ENCODE measurements around the gene SLF2. TPM values are rescaled to one million over a fixed set of nuclear protein-coding genes. Genes with fewer than 3 reads are reported as not detected.

SLF2 gene
- 8.1 TPM for polyA plus RNA-seq (2012; ENCODE audit: low read depth, missing spikeins)

GRCh38 chr10:100912605-100913469 is at the start of gene SLF2:
Gene SLF2, plus strand, starts transcription at chr10:100912963. Its CDS starts 148 bp downstream, at chr10:100913111.
- TF ChIP-seq SPI1 (IDR thresholded peaks at IDR 0.05; ENCODE audit: low read depth, low read length) (no peak), POLR2A (IDR thresholded peaks at IDR 0.05; ENCODE audit: low read depth, low read length) (peak; percentile 67), POU2F2 (IDR thresholded peaks at IDR 0.05; ENCODE audit: low read depth, low read length) (no peak; the same call in 1 of the 2 replicates), TAF1 (IDR thresholded peaks at IDR 0.05; ENCODE audit: low read depth, low read length) (0 out of 2 replicates have a peak, but pooled peaks have one; percentile 2), POLR2AphosphoS5 (IDR thresholded peaks at IDR 0.05; ENCODE audit: low read depth, low read length) (peak; percentile 81), PAX5 (IDR thresholded peaks at IDR 0.05; ENCODE audit: insufficient read depth, low read length, severe bottlenecking) (no peak)
- FAIRE-seq (peak; percentile 99), DNase-seq (ENCODE audit: insufficient read length, low spot score) (peak; percentile 93)

GRCh38 chr10:100863433-100863832 is 49.3 kb upstream of the SLF2 start:
- DNase-seq (ENCODE audit: insufficient read length, low spot score): no peak
- no peak for TF ChIP-seq POU2F2 (IDR thresholded peaks at IDR 0.05; ENCODE audit: low read depth, low read length)
- no peak for TF ChIP-seq SPI1 (IDR thresholded peaks at IDR 0.05; ENCODE audit: low read depth, low read length)
- no peak for TF ChIP-seq POLR2A (IDR thresholded peaks at IDR 0.05; ENCODE audit: low read depth, low read length)
- FAIRE-seq: no peak

GRCh38 chr10:100864036-100864885 is 48.5 kb upstream of the SLF2 start:
- TF ChIP-seq POLR2A (IDR thresholded peaks at IDR 0.05; ENCODE audit: low read depth, low read length) (no peak), SPI1 (IDR thresholded peaks at IDR 0.05; ENCODE audit: low read depth, low read length) (no peak), TAF1 (IDR thresholded peaks at IDR 0.05; ENCODE audit: low read depth, low read length) (no peak), PAX5 (IDR thresholded peaks at IDR 0.05; ENCODE audit: insufficient read depth, low read length, severe bottlenecking) (no peak), POLR2AphosphoS5 (IDR thresholded peaks at IDR 0.05; ENCODE audit: low read depth, low read length) (no peak), POU2F2 (IDR thresholded peaks at IDR 0.05; ENCODE audit: low read depth, low read length) (no peak)
- DNase-seq (ENCODE audit: insufficient read length, low spot score) (no peak), FAIRE-seq (no peak)

- DNase-seq (ENCODE audit: insufficient read length, low spot score) (no peak), FAIRE-seq (no peak)
- no peak for TF ChIP-seq PAX5 (IDR thresholded peaks at IDR 0.05; ENCODE audit: insufficient read depth, low read length, severe bottlenecking)
- TF ChIP-seq SPI1 (IDR thresholded peaks at IDR 0.05; ENCODE audit: low read depth, low read length): no peak
- TF ChIP-seq POLR2AphosphoS5 (IDR thresholded peaks at IDR 0.05; ENCODE audit: low read depth, low read length): no peak
- TF ChIP-seq POLR2A (IDR thresholded peaks at IDR 0.05; ENCODE audit: low read depth, low read length): no peak
- TF ChIP-seq TAF1 (IDR thresholded peaks at IDR 0.05; ENCODE audit: low read depth, low read length): no peak
- no peak for TF ChIP-seq POU2F2 (IDR thresholded peaks at IDR 0.05; ENCODE audit: low read depth, low read length)
Observed at GRCh38 chr10:100864978-100865377, 47.8 kb upstream of the SLF2 start.

GRCh38 chr10:100866010-100866409 is 46.8 kb upstream of the SLF2 start:
- TF ChIP-seq TAF1 (IDR thresholded peaks at IDR 0.05; ENCODE audit: low read depth, low read length) (no peak), PAX5 (IDR thresholded peaks at IDR 0.05; ENCODE audit: insufficient read depth, low read length, severe bottlenecking) (no peak), SPI1 (IDR thresholded peaks at IDR 0.05; ENCODE audit: low read depth, low read length) (no peak), POLR2AphosphoS5 (IDR thresholded peaks at IDR 0.05; ENCODE audit: low read depth, low read length) (no peak)
- FAIRE-seq (no peak), DNase-seq (ENCODE audit: insufficient read length, low spot score) (no peak)

GRCh38 chr10:100866575-100867098 is 46.1 kb upstream of the SLF2 start:
- DNase-seq (ENCODE audit: insufficient read length, low spot score): no peak
- TF ChIP-seq POLR2AphosphoS5 (IDR thresholded peaks at IDR 0.05; ENCODE audit: low read depth, low read length): no peak
- TF ChIP-seq POU2F2 (IDR thresholded peaks at IDR 0.05; ENCODE audit: low read depth, low read length): no peak
- no peak for TF ChIP-seq TAF1 (IDR thresholded peaks at IDR 0.05; ENCODE audit: low read depth, low read length)
- no peak for TF ChIP-seq SPI1 (IDR thresholded peaks at IDR 0.05; ENCODE audit: low read depth, low read length)
- TF ChIP-seq POLR2A (IDR thresholded peaks at IDR 0.05; ENCODE audit: low read depth, low read length): no peak
- TF ChIP-seq PAX5 (IDR thresholded peaks at IDR 0.05; ENCODE audit: insufficient read depth, low read length, severe bottlenecking): no peak
- no peak for FAIRE-seq

- FAIRE-seq: no peak
- TF ChIP-seq TAF1 (IDR thresholded peaks at IDR 0.05; ENCODE audit: low read depth, low read length) (no peak), PAX5 (IDR thresholded peaks at IDR 0.05; ENCODE audit: insufficient read depth, low read length, severe bottlenecking) (no peak), POLR2A (IDR thresholded peaks at IDR 0.05; ENCODE audit: low read depth, low read length) (no peak), POU2F2 (IDR thresholded peaks at IDR 0.05; ENCODE audit: low read depth, low read length) (no peak), POLR2AphosphoS5 (IDR thresholded peaks at IDR 0.05; ENCODE audit: low read depth, low read length) (no peak), SPI1 (IDR thresholded peaks at IDR 0.05; ENCODE audit: low read depth, low read length) (no peak)
- DNase-seq (ENCODE audit: insufficient read length, low spot score): no peak
Observed at GRCh38 chr10:100867261-100867963, 45.4 kb upstream of the SLF2 start.

- FAIRE-seq: no peak
Observed at GRCh38 chr10:100868382-100868781, 44.4 kb upstream of the SLF2 start.

More at GRCh38 chr10:100868382-100868781, 44.4 kb upstream of the SLF2 start:
- TF ChIP-seq PAX5 (IDR thresholded peaks at IDR 0.05; ENCODE audit: insufficient read depth, low read length, severe bottlenecking) (no peak), POLR2A (IDR thresholded peaks at IDR 0.05; ENCODE audit: low read depth, low read length) (no peak), POU2F2 (IDR thresholded peaks at IDR 0.05; ENCODE audit: low read depth, low read length) (no peak), SPI1 (IDR thresholded peaks at IDR 0.05; ENCODE audit: low read depth, low read length) (no peak), POLR2AphosphoS5 (IDR thresholded peaks at IDR 0.05; ENCODE audit: low read depth, low read length) (no peak), TAF1 (IDR thresholded peaks at IDR 0.05; ENCODE audit: low read depth, low read length) (no peak)
- DNase-seq (ENCODE audit: insufficient read length, low spot score): no peak
